Ishikawa (cell line): Measurements from ENCODE around the gene ZNF385C.

ENCODE experiments used
- CEBPB ChIP-seq: IDR thresholded peaks from 2 replicates; pipeline ENCODE4 v1.6.1; 2012
- CREB1 ChIP-seq: IDR thresholded peaks from 2 replicates; pipeline ENCODE4 v1.6.1; 2012; ENCODE audit warnings: low read depth
- FOXM1 ChIP-seq: IDR thresholded peaks from 2 replicates; pipeline ENCODE4 v1.6.1; 2012; ENCODE audit warnings: low read depth, borderline replicate concordance
- TAF1 ChIP-seq: IDR thresholded peaks from 2 replicates; pipeline ENCODE4 v1.6.1; 2012; ENCODE audit warnings: low read depth, mild to moderate bottlenecking
- TF ChIP-seq, protein P1 (sequence below): IDR thresholded peaks from 2 replicates; pipeline ENCODE4 v1.6.1; 2012

DNA sequence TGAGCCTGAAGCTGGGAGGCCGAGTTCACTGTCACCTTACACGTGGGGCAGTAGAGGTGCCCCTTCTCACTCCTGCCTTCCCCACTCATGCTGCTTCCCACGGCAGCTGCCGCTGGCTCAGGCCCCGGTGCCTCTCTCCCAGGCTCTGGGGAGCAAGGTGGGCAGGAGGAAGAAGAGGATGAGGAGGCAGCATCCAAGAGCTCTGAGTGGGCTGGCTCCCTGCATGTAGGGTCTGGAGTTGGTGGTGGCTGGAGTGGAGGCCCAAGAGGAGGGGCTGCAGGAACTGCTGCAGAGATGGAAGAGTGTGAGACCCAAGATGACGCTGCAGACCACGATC lies 69.5 kb downstream of the ZNF385C start:
- no peak for TF ChIP-seq CREB1
- TF ChIP-seq FOXM1 = no peak
- TF ChIP-seq, protein P1, sequence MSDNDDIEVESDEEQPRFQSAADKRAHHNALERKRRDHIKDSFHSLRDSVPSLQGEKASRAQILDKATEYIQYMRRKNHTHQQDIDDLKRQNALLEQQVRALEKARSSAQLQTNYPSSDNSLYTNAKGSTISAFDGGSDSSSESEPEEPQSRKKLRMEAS = no peak
- TF ChIP-seq TAF1 = no peak
- TF ChIP-seq CEBPB = no peak
